IMR-90 (cell line): ENCODE measurements around the gene DLL1. TPM values are rescaled to one million over a fixed set of nuclear protein-coding genes. Genes with fewer than 3 reads are reported as not detected.
A peak's percentile ranks its signal among the peaks of the same experiment; 100 is the strongest.

ENCODE experiments used
- ATAC-seq: fragments of 200-7000 bp; cut with Tn5 transposase; 2 replicates; pipeline ENCODE4 v1.9.1; 2020; ENCODE audit warnings: low read depth, mild to moderate bottlenecking, moderate library complexity
- BruUV-seq: library from RNA; stranded (reverse); fragments of 400-500 nt; replicated peaks from 2 replicates; lab custom pipeline; 2021; lab: Mats Ljungman, UMichigan
- CTCF ChIA-PET: fragments of 300-600 bp; formaldehyde crosslinking; extraction: SDS; loops from one replicate; lab custom pipeline; 2021; ENCODE audit warnings: antibody characterized with exemption; lab: Yijun Ruan, JAX
- POLR2A ChIA-PET: fragments of 300-600 bp; sonication (Branson Sonifier 250); formaldehyde crosslinking; loops from one replicate; lab custom pipeline; 2022; ENCODE audit warnings: antibody characterized with exemption; ENCODE audit not compliant: unreplicated experiment; lab: Charles Lee
- DNase-seq: peaks from one replicate; pipeline ENCODE4 v3.0.0; 2013
- H2AFZ ChIP-seq: replicated peaks from 2 replicates; pipeline ENCODE3; 2013; ENCODE audit warnings: low read length, mild to moderate bottlenecking; ENCODE audit not compliant: poor library complexity
- H2AK5ac ChIP-seq: 2 replicates; pipeline ENCODE4 v1.6.1; 2013; ENCODE audit warnings: low read depth, low read length, inconsistent platforms
- H2AK9ac ChIP-seq: replicated peaks from 2 replicates; pipeline ENCODE3; 2013; ENCODE audit warnings: mild to moderate bottlenecking, low read depth, low read length, moderate library complexity; ENCODE audit not compliant: poor library complexity
- H2BK120ac ChIP-seq: 2 replicates; pipeline ENCODE4 v1.6.1; 2013; ENCODE audit warnings: low read depth, low read length, inconsistent platforms
- H2BK15ac ChIP-seq: 3 replicates; pipeline ENCODE4 v1.6.1; 2013; ENCODE audit warnings: low read depth, low read length, inconsistent platforms
- H2BK20ac ChIP-seq: 2 replicates; pipeline ENCODE4 v1.6.1; 2013; ENCODE audit warnings: low read depth, mild to moderate bottlenecking, inconsistent platforms, low read length, moderate library complexity
- H2BK5ac ChIP-seq: 2 replicates; pipeline ENCODE4 v1.6.1; 2013; ENCODE audit warnings: mild to moderate bottlenecking, low read depth, low read length, inconsistent platforms; ENCODE audit not compliant: poor library complexity, severe bottlenecking
- H3K14ac ChIP-seq: replicated peaks from 2 replicates; pipeline ENCODE4 v1.6.1; 2013; ENCODE audit warnings: low read depth, low read length, inconsistent platforms
- H3K18ac ChIP-seq: 2 replicates; pipeline ENCODE4 v1.6.1; 2013; ENCODE audit warnings: low read depth, low read length, control low read depth
- H3K23ac ChIP-seq: 2 replicates; pipeline ENCODE4 v1.6.1; 2013; ENCODE audit warnings: low read depth, low read length, inconsistent platforms
- H3K27ac ChIP-seq: 2 replicates; pipeline ENCODE4 v1.5.1; 2013; ENCODE audit warnings: mild to moderate bottlenecking, control low read depth, low read length; ENCODE audit not compliant: insufficient read depth
- H3K27me3 ChIP-seq: 2 replicates; pipeline ENCODE4 v1.6.1; 2013; ENCODE audit warnings: low read length; ENCODE audit not compliant: control insufficient read depth, insufficient read depth
- H3K36me3 ChIP-seq: 2 replicates; pipeline ENCODE4 v1.6.1; 2013; ENCODE audit warnings: low read length, mixed read lengths; ENCODE audit not compliant: control insufficient read depth, insufficient read depth
- H3K4ac ChIP-seq: 2 replicates; pipeline ENCODE4 v1.6.1; 2013; ENCODE audit warnings: low read depth, low read length, inconsistent platforms
- H3K4me1 ChIP-seq: 2 replicates; pipeline ENCODE4 v1.6.1; 2013; ENCODE audit warnings: low read length, mixed read lengths; ENCODE audit not compliant: control insufficient read depth, insufficient read depth
- H3K4me2 ChIP-seq: 2 replicates; pipeline ENCODE4 v1.6.1; 2013; ENCODE audit warnings: low read depth, mild to moderate bottlenecking, control low read depth, low read length, moderate library complexity
- H3K4me3 ChIP-seq: 2 replicates; pipeline ENCODE4 v1.5.1; 2013; ENCODE audit warnings: low read depth, mild to moderate bottlenecking, control low read depth, low read length, moderate library complexity; ENCODE audit not compliant: insufficient read depth
- H3K56ac ChIP-seq: 2 replicates; pipeline ENCODE4 v1.6.1; 2013; ENCODE audit warnings: low read length, inconsistent platforms; ENCODE audit not compliant: insufficient read depth; ENCODE audit errors: extremely low read depth
- H3K79me1 ChIP-seq, 2 experiments: 2 replicates each; pipeline ENCODE4 v1.6.1; 2013; ENCODE audit warnings: low read length in 2 of 2, inconsistent platforms in 1 of 2, low read depth in 1 of 2
- H3K9ac ChIP-seq: 2 replicates; pipeline ENCODE4 v1.6.1; 2013; ENCODE audit warnings: low read depth, low read length, control low read depth
- H3K9me1 ChIP-seq: 2 replicates; pipeline ENCODE4 v1.6.1; 2013; ENCODE audit warnings: low read length, inconsistent platforms; ENCODE audit not compliant: insufficient read depth
- H3K9me3 ChIP-seq: 2 replicates; pipeline ENCODE4 v1.6.1; 2013; ENCODE audit warnings: low read length; ENCODE audit not compliant: control insufficient read depth, insufficient read depth
- H4K20me1 ChIP-seq: 2 replicates; pipeline ENCODE4 v1.6.1; 2013; ENCODE audit warnings: low read length, inconsistent platforms; ENCODE audit not compliant: insufficient read depth
- H4K5ac ChIP-seq: 2 replicates; pipeline ENCODE4 v1.6.1; 2013; ENCODE audit warnings: mild to moderate bottlenecking, low read depth, low read length, control low read depth
- H4K8ac ChIP-seq, 2 experiments: 2 replicates each; pipeline ENCODE4 v1.6.1; 2013; ENCODE audit warnings: low read depth in 2 of 2, low read length in 2 of 2, control low read depth in 1 of 2, inconsistent platforms in 1 of 2
- H4K91ac ChIP-seq: 2 replicates; pipeline ENCODE4 v1.6.1; 2013; ENCODE audit warnings: low read depth, low read length, inconsistent platforms; ENCODE audit not compliant: insufficient read depth
- MAFK ChIP-seq: IDR thresholded peaks from 2 replicates; pipeline ENCODE4 v1.6.1; 2012; ENCODE audit warnings: low read depth, low read length, improper control_type of control experiment
- RAD21 ChIP-seq: IDR thresholded peaks from 2 replicates; pipeline ENCODE4 v1.6.1; 2012; ENCODE audit warnings: low read length, improper control_type of control experiment
- RCOR1 ChIP-seq: IDR thresholded peaks from 2 replicates; pipeline ENCODE4 v1.6.1; 2012; ENCODE audit warnings: mild to moderate bottlenecking, low read length, improper control_type of control experiment; ENCODE audit not compliant: insufficient replicate concordance
- RFX5 ChIP-seq: IDR thresholded peaks from 2 replicates; pipeline ENCODE4 v1.8.0; 2012; ENCODE audit warnings: low read depth, mild to moderate bottlenecking, low read length, moderate library complexity
- USF2 ChIP-seq: fragments of 150-350 bp; IDR thresholded peaks from 2 replicates; pipeline ENCODE4 v1.6.1; 2017; ENCODE audit warnings: mild to moderate bottlenecking, antibody characterized with exemption, low read length, low read depth
- WGBS, 2 experiments: methylation state at CpG; one replicate each; pipeline versions ENCODE4 v1.1.5 to v1.1.7; 2013; ENCODE audit warnings: missing lambda C conversion rate in 2 of 2; ENCODE audit not compliant: insufficient read length in 1 of 2; ENCODE audit errors: extremely low coverage in 2 of 2; 5-methylcytosine and 5-hydroxymethylcytosine counted together
- dilution Hi-C: fragments of 300-500 bp; cut with HindIII; formaldehyde crosslinking; loops from one replicate; pipeline ENCODE4 v1.14.3; 2018; ENCODE audit warnings: low sequenced_read_pairs; ENCODE audit not compliant: unreplicated experiment
- in situ Hi-C: fragments of 300-500 bp; cut with MboI; formaldehyde crosslinking; loops from 3 replicates; pipeline ENCODE4 v1.14.3; 2019; ENCODE audit warnings: low sequenced_read_pairs, inconsistent platforms, mixed read lengths
- intact Hi-C: fragments of 100-400 bp; cut with micrococcal nuclease; formaldehyde crosslinking; loops from 2 replicates; pipeline ENCODE4 v1.10.0; 2022
- polyA plus RNA-seq, 3 experiments: library from polyadenylated mRNA; depleted of rRNA; stranded (reverse); fragments of >200 nt; gene quantifications; 2 replicates each; pipeline ENCODE4 v1.2.3, GENCODE V29; 2012; ENCODE audit warnings: low replicate concordance in 1 of 3
- total RNA-seq: library from RNA; depleted of rRNA; stranded (reverse); fragments of >200 nt; gene quantifications from 2 replicates; pipeline ENCODE4 v1.2.3, GENCODE V29; 2012

Gene DLL1
- total and polyA plus RNA-seq, 2 of the 4 experiments (the other 2 are of a cell fraction): under 0.01 to 0.31 TPM

DNA sequence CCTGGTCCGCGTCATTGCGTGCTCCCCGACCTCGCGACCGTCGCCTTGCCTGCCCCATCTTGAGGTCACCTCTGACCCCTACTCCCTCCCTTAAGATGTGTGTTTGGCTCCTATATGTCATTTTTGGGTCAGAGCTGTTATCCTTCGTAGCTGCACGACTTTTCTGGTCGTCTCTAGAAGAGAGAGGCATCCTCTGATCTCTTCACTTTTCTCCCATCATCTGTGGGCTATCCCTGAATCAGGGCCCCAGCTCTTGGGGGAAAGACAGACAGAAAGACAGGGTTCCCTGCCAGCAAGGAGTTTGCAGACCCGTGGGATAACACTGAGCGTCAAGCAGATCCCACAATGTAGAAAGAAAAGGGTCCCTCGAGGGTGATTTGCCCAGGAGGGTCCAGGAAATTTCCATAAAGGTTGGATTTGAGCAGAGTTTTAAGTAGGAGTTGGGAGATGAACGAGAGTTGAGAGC is 16.2 kb upstream of the DLL1 start:
- no peaks in the 10 kb centered on the region for H3K27me3 ChIP-seq
- H4K20me1 ChIP-seq: peaks cover 21% of the 10 kb centered on the region
- ATAC-seq (no peak), DNase-seq (no peak)
- peak overlapping the region; percentile 88 for H2AK9ac ChIP-seq
- peak overlapping the region; percentile 81 for H3K9ac ChIP-seq
- H3K23ac ChIP-seq: peak overlapping the region; percentile 96
- CTCF ChIA-PET: no interaction called here
- dilution Hi-C loops (no loop called here), in situ Hi-C loops (loop anchor here (10.0 kb wide), 1 partner anchor 512 kb away; no protein-coding TSS in a partner anchor), intact Hi-C loops (loop anchor here (5.0 kb wide), 2 partner anchors 210 to 585 kb away; partner anchors contain the start of gene PHF10)
- H3K4me1 ChIP-seq: peaks cover 11% of the 10 kb centered on the region
- peak overlapping the region; percentile 95 for H3K4ac ChIP-seq
- no peaks in the 10 kb centered on the region for H3K9me3 ChIP-seq
- H4K5ac ChIP-seq: peak overlapping the region; percentile 82
- 0 out of 2 replicates have a peak overlapping the region, but pooled peaks have one; percentile 0 for H3K18ac ChIP-seq
- 0 out of 2 replicates have a peak overlapping the region, but pooled peaks have one; percentile 21 for H2BK120ac ChIP-seq
- 0 out of 2 replicates have a peak, but pooled peaks cover 2% of the 10 kb centered on the region for H3K36me3 ChIP-seq
- peak overlapping the region; percentile 97 for H3K4me2 ChIP-seq
- H3K79me1 ChIP-seq: peaks cover 23 to 47% of the 10 kb centered on the region in 2 experiments
- TF ChIP-seq RCOR1 (no peak), MAFK (no peak), RAD21 (no peak), USF2 (no peak), RFX5 (no peak)
- peaks cover 25% of the 10 kb centered on the region for H3K9me1 ChIP-seq
- BruUV-seq: no TSS peak
- H2AK5ac ChIP-seq: peak overlapping the region; percentile 96
- peak overlapping the region; percentile 91 to 96 for H4K8ac ChIP-seq
- 56% methylated on average over 4 of the region's 15 CpGs; no CpG with 5 or more reads in 1 of the 2 experiments for WGBS, 2 experiments
- POLR2A ChIA-PET: no interaction called here
- H2BK20ac ChIP-seq: no peak overlapping the region
- peak overlapping the region; percentile 85 for H4K91ac ChIP-seq
- peak overlapping the region; percentile 75 for H3K4me3 ChIP-seq
- H2BK15ac ChIP-seq: no peak overlapping the region
- H3K27ac ChIP-seq: peak overlapping the region; percentile 67
- H3K56ac ChIP-seq: peak overlapping the region; percentile 66
- peak overlapping the region; percentile 89 for H2AFZ ChIP-seq
- H3K14ac ChIP-seq: peak overlapping the region; percentile 89
- H2BK5ac ChIP-seq: peak overlapping the region; percentile 62
